ENCODE results near the gene NCAN.
"Not testable (repeated sequence)": the region's sequence is repeated elsewhere in the genome, so short reads cannot be mapped to it uniquely, and the experiment has no call there.

The NCAN gene

GRCh38 chr19:19239675-19240074 is 27.9 kb downstream of the NCAN start:
- DNase-seq (ENCODE audit: extremely low read depth, insufficient read length) = no peak
- no peaks in the 10 kb centered on the region for H3K36me3 ChIP-seq (ENCODE audit: control insufficient read depth, insufficient read depth, low read length)
- H3K4me3 ChIP-seq (replicated peaks; ENCODE audit: low read depth, low read length) = no peak overlapping the region
- TF ChIP-seq CTCF (IDR thresholded peaks at IDR 0.05; ENCODE audit: insufficient read depth, low read length, poor library complexity, severe bottlenecking) = no peak
- H3K27me3 ChIP-seq (replicated peaks; ENCODE audit: control insufficient read depth, insufficient read depth, low read length) = no peaks in the 10 kb centered on the region

GRCh38 chr19:19240476-19240875 is 28.7 kb downstream of the NCAN start:
- no peak for DNase-seq (ENCODE audit: extremely low read depth, insufficient read length)
- no peaks in the 10 kb centered on the region for H3K27me3 ChIP-seq (replicated peaks; ENCODE audit: control insufficient read depth, insufficient read depth, low read length)

GRCh38 chr19:19250196-19250801 is 38.5 kb downstream of the NCAN start:
- no peak for DNase-seq (ENCODE audit: extremely low read depth, insufficient read length)
- no peak overlapping the region for H3K4me3 ChIP-seq (replicated peaks; ENCODE audit: low read depth, low read length)
- no peaks in the 10 kb centered on the region for H3K36me3 ChIP-seq (ENCODE audit: control insufficient read depth, insufficient read depth, low read length)
- H3K27me3 ChIP-seq (replicated peaks; ENCODE audit: control insufficient read depth, insufficient read depth, low read length) = no peaks in the 10 kb centered on the region
- no peak for TF ChIP-seq CTCF (IDR thresholded peaks at IDR 0.05; ENCODE audit: insufficient read depth, low read length, poor library complexity, severe bottlenecking)

More at GRCh38 chr19:19240476-19240875, 28.7 kb downstream of the NCAN start:
- TF ChIP-seq CTCF (IDR thresholded peaks at IDR 0.05; ENCODE audit: insufficient read depth, low read length, poor library complexity, severe bottlenecking) = no peak
- Histone ChIP-seq H3K4me3 (replicated peaks; ENCODE audit: low read depth, low read length) (no peak overlapping the region), H3K36me3 (ENCODE audit: control insufficient read depth, insufficient read depth, low read length) (no peaks in the 10 kb centered on the region)

GRCh38 chr19:19253409-19253808 is 41.7 kb downstream of the NCAN start:
- not testable (repeated sequence) for H3K27me3 ChIP-seq (replicated peaks; ENCODE audit: control insufficient read depth, insufficient read depth, low read length); DNase-seq (ENCODE audit: extremely low read depth, insufficient read length); H3K4me3 ChIP-seq (replicated peaks; ENCODE audit: low read depth, low read length); H3K36me3 ChIP-seq (ENCODE audit: control insufficient read depth, insufficient read depth, low read length)

GRCh38 chr19:19256072-19256969 is 44.6 kb downstream of the NCAN start:
- no peak for DNase-seq (ENCODE audit: extremely low read depth, insufficient read length)
- no peaks in the 10 kb centered on the region; the same call in 1 of the 2 replicates for H3K27me3 ChIP-seq (replicated peaks; ENCODE audit: control insufficient read depth, insufficient read depth, low read length)

More at GRCh38 chr19:19256072-19256969, 44.6 kb downstream of the NCAN start:
- H3K36me3 ChIP-seq (ENCODE audit: control insufficient read depth, insufficient read depth, low read length) = no peaks in the 10 kb centered on the region
- no peak for TF ChIP-seq CTCF (IDR thresholded peaks at IDR 0.05; ENCODE audit: insufficient read depth, low read length, poor library complexity, severe bottlenecking)
- H3K4me3 ChIP-seq (replicated peaks; ENCODE audit: low read depth, low read length) = no peak overlapping the region

Measured in GM06990 (cell line).